Right forelimb (tissue), 1 donor: Measurements from ENCODE around the gene TMEM89.

Experiments
- DNase-seq: peaks from one replicate; pipeline ENCODE4 v3.0.0-alpha.2; 2018

TMEM89 gene

DNA sequence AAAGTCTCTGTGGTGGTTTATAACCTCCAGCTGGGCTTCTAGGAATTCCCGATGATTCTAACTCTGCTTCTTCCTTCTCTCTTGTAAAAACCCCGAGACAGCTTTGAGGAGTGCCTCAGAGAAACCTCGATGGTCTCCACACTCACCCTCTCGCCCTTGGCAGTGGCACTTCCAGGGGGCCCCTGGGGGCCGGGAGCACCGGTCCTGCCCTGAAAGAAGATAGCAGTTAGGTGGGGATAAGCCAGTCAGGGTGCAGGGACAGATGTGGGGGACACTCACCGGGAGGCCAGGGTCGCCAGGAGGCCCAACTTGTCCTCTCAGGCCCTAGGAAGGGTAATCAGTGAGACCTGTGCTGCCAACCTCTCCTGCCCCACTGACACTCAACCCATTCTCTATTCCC is 36.2 kb downstream of the TMEM89 start:
- no peak for DNase-seq

GRCh38 chr3:48584836-48585235 is 36.7 kb downstream of the TMEM89 start:
- DNase-seq: no peak

- DNase-seq: no peak
These were observed 39.7 kb downstream of the TMEM89 start for GRCh38 chr3:48581621-48582481.

DNA sequence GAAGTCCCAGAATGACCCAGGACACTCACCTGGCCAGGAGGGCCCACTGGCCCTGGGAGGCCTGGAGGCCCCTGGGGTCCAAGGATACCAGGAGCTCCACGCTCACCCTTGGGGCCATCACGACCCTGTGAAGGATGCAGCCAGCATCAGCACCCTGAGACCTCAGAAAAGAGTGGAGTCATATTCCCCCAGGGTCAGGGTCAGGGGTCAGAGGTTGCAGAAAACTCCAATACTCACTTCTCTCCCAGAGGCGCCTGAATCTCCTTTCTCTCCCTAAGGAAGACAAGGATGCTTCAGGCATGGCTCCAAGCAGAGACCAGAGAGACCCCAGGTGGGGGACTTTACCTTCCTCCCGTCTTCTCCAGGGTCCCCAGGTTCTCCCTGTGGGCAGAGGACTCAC is 44.9 kb downstream of the TMEM89 start:
- no peak for DNase-seq

- no peak for DNase-seq
These were observed 46.2 kb downstream of the TMEM89 start for GRCh38 chr3:48575366-48575765.

- no peak for DNase-seq
These were observed 47.5 kb downstream of the TMEM89 start for GRCh38 chr3:48573973-48574585.

DNA sequence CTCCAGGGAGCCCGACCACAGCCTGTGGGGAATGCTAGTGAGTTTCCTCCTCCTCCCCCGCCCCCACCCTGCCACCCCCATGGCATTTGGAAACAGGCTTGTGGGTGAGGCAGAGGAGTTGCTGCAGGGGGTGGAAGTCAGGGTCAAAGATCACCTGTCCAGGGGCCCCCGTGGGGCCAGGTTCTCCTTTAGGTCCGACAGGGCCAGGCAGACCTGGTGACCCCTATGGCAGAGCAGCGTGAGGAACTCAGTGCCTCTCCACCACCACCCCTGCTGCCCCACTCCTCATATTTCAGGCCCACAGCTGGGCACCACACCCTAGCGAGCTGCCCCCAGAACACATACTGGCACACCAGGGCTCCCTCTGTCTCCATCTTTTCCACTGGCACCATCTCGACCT is 49.1 kb downstream of the TMEM89 start:
- DNase-seq: no peak

GRCh38 chr3:48571938-48572337 is 49.6 kb downstream of the TMEM89 start:
- DNase-seq: no peak
